CD4-positive, alpha-beta T cell (primary cell): ENCODE results near the gene PKP1. TPM values are rescaled to one million over a fixed set of nuclear protein-coding genes. Genes with fewer than 3 reads are reported as not detected.

ENCODE experiments used
- ATAC-seq: fragments of 200-7000 bp; cut with Tn5 transposase; one replicate; pipeline ENCODE4 v1.10.0; 2022; ENCODE audit warnings: mild to moderate bottlenecking; ENCODE audit not compliant: poor library complexity
- CTCF ChIA-PET: fragments of 350-600 bp; sonication (Branson Sonifier 250); formaldehyde crosslinking; loops from one replicate; lab custom pipeline; 2021; ENCODE audit warnings: antibody characterized with exemption, inconsistent platforms; lab: Charles Lee
- POLR2A ChIA-PET: fragments of 350-600 bp; sonication (Branson Sonifier 250); formaldehyde crosslinking; loops from one replicate; lab custom pipeline; 2021; ENCODE audit warnings: antibody characterized with exemption, inconsistent platforms; lab: Charles Lee
- DNase-seq, 14 experiments: peaks; one replicate each; pipeline ENCODE4 v3.0.0-alpha.2; 2013 to 2020; ENCODE audit warnings: mixed read lengths in 2 of 14
- H3K27ac ChIP-seq, 2 donors: one replicate each; pipeline versions ENCODE4 v1.5.1 to v1.7.0; 2013; ENCODE audit warnings: low read length in 2 of 2, low read depth in 1 of 2, mild to moderate bottlenecking in 1 of 2
- H3K27me3 ChIP-seq, 2 experiments: 1 replicate in 1 of 2; 2 replicates in 1 of 2; pipeline versions ENCODE4 v1.6.1 to v1.7.0; 2013; ENCODE audit warnings: low read length in 2 of 2, control low read depth in 1 of 2, mild to moderate bottlenecking in 1 of 2, moderate library complexity in 1 of 2; ENCODE audit not compliant: insufficient read depth in 2 of 2, control insufficient read depth in 1 of 2
- H3K36me3 ChIP-seq: one replicate; pipeline ENCODE4 v1.6.1; 2013; ENCODE audit warnings: low read length, control low read depth; ENCODE audit not compliant: insufficient read depth
- H3K4me1 ChIP-seq: one replicate; pipeline ENCODE4 v1.6.1; 2013; ENCODE audit warnings: low read length, control low read depth; ENCODE audit not compliant: insufficient read depth
- H3K4me3 ChIP-seq: one replicate; pipeline ENCODE4 v1.5.1; 2013; ENCODE audit warnings: mild to moderate bottlenecking, low read length, moderate library complexity
- H3K9me3 ChIP-seq, 2 experiments: 1 replicate in 1 of 2; 2 replicates in 1 of 2; pipeline versions ENCODE4 v1.6.1 to v1.7.0; 2013; ENCODE audit warnings: low read length in 2 of 2, mild to moderate bottlenecking in 2 of 2, control low read depth in 1 of 2, moderate library complexity in 1 of 2; ENCODE audit not compliant: control insufficient read depth in 1 of 2, insufficient read depth in 1 of 2
- H3K27ac Mint-ChIP-seq: one replicate; pipeline ENCODE4 v1.8.0; 2020; ENCODE audit warnings: mixed read lengths
- H3K27me3 Mint-ChIP-seq: one replicate; pipeline ENCODE4 v1.8.0; 2021; ENCODE audit warnings: mixed read lengths
- H3K36me3 Mint-ChIP-seq: one replicate; pipeline ENCODE4 v1.8.0; 2021; ENCODE audit warnings: low read depth, mixed read lengths
- H3K4me1 Mint-ChIP-seq: one replicate; pipeline ENCODE4 v1.8.0; 2021; ENCODE audit warnings: low read depth, mixed read lengths
- H3K4me3 Mint-ChIP-seq: one replicate; pipeline ENCODE4 v1.8.0; 2020; ENCODE audit warnings: mild to moderate bottlenecking, mixed read lengths
- H3K9me3 Mint-ChIP-seq: one replicate; pipeline ENCODE4 v1.8.0; 2020; ENCODE audit warnings: mixed read lengths
- intact Hi-C, 2 experiments: fragments of 100-400 bp; cut with DNase I in 1 of 2; cut with micrococcal nuclease in 1 of 2; formaldehyde crosslinking; loops; one replicate each; pipeline versions ENCODE4 v1.15.1 to v1.9.0; 2023 to 2025; cut with DNase I, micrococcal nuclease
- total RNA-seq, 174 experiments: library from RNA in 2 of 174; stranded (reverse) in 2 of 174; gene quantifications; one replicate each; pipeline ENCODE4 v1.2.3 and lab custom pipeline; 2021 to 2026
- TF ChIP-seq, protein P1 (sequence below): fragments of 200-600 bp; IDR thresholded peaks from one replicate; pipeline ENCODE4 v1.8.0; 2022; ENCODE audit warnings: antibody characterized with exemption, mild to moderate bottlenecking

PKP1 gene
- total RNA-seq, 2 experiments from 2014 or later = not detected

DNA sequence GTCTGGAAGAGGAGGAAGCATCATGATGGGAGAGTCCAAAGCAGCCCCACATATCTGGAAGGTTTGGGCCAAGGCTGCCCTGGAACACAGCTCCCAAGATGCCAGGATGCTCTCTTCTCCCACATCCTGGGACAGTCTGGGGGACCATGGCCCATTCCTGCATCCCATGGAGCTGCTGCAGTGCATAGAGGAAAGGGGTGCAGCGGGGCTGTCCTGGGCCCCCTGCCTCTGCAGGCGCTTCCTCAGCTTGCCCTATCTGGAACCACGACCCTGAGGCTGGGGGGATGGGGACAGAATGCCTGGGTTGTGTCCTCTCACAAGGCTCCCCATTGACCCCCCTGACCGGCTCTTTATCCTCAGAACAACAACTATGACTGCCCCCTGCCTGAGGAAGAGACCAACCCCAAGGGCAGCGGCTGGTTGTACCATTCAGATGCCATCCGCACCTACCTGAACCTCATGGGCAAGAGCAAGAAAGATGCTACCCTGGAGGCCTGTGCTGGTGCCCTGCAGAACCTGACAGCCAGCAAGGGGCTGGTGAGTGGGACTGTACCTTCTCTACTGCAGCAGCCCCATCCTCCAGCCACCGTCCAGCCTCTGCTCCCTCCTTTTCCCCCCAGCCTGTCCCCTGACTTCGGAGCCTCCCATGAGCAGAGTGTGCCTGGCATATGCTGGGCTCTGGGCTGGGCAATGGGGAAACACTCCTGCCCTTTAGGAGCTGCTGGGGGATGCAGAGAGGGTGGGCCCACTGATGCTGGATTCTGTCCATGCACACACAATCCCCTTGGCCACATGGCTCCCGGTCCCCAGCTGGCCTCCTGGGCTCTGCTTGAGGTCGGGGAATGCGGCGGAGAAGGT, 39.6 kb downstream of the PKP1 start:
- Histone ChIP-seq H3K9me3 (peaks cover 0 to 4% of the 10 kb centered on the region in 2 experiments), H3K4me3 (no peak overlapping the region), H3K27me3 (no peaks in the 10 kb centered on the region), H3K36me3 (no peaks in the 10 kb centered on the region), H3K27ac (no peak overlapping the region), H3K4me1 (no peaks in the 10 kb centered on the region)
- Mint-ChIP-seq H3K36me3 (no peaks in the 10 kb centered on the region), H3K9me3 (no peaks in the 10 kb centered on the region), H3K4me1 (no peaks in the 10 kb centered on the region), H3K27me3 (no peaks in the 10 kb centered on the region), H3K4me3 (no peak overlapping the region), H3K27ac (no peak overlapping the region)
- ChIA-PET POLR2A (no interaction called here), CTCF (no interaction called here)
- ATAC-seq (no peak), DNase-seq (no peak)
- TF ChIP-seq, protein P1, sequence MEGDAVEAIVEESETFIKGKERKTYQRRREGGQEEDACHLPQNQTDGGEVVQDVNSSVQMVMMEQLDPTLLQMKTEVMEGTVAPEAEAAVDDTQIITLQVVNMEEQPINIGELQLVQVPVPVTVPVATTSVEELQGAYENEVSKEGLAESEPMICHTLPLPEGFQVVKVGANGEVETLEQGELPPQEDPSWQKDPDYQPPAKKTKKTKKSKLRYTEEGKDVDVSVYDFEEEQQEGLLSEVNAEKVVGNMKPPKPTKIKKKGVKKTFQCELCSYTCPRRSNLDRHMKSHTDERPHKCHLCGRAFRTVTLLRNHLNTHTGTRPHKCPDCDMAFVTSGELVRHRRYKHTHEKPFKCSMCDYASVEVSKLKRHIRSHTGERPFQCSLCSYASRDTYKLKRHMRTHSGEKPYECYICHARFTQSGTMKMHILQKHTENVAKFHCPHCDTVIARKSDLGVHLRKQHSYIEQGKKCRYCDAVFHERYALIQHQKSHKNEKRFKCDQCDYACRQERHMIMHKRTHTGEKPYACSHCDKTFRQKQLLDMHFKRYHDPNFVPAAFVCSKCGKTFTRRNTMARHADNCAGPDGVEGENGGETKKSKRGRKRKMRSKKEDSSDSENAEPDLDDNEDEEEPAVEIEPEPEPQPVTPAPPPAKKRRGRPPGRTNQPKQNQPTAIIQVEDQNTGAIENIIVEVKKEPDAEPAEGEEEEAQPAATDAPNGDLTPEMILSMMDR = no peak
- intact Hi-C loops = no loop called here

DNA sequence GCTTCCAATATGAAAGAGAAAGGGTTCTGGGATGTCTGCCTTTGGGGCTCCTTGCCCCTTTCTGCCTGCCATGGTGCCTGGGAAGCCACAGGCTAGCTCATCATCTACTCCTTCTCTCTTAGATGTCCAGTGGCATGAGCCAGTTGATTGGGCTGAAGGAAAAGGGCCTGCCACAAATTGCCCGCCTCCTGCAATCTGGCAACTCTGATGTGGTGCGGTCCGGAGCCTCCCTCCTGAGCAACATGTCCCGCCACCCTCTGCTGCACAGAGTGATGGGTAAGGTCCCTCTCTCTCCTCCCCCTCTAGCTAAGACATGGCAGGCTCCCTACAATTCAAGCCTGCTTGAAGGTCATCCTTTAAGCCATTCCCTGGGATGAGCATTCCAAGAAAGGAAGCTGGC, 41.0 kb downstream of the PKP1 start:
- TF ChIP-seq, protein P1 = no peak
- ChIA-PET POLR2A (no interaction called here), CTCF (no interaction called here)
- no peaks in the 10 kb centered on the region for H3K27me3 ChIP-seq
- no peaks in the 10 kb centered on the region for H3K27me3 Mint-ChIP-seq
- no peaks in the 10 kb centered on the region for H3K4me1 Mint-ChIP-seq
- H3K36me3 ChIP-seq = no peaks in the 10 kb centered on the region
- no peaks in the 10 kb centered on the region for H3K4me1 ChIP-seq
- H3K9me3 ChIP-seq = peaks cover 0 to 4% of the 10 kb centered on the region in 2 experiments
- DNase-seq (no peak), ATAC-seq (no peak)
- no peak overlapping the region for H3K4me3 ChIP-seq
- intact Hi-C loops = no loop called here
- no peak overlapping the region for H3K27ac ChIP-seq
- H3K36me3 Mint-ChIP-seq = no peaks in the 10 kb centered on the region
- H3K27ac Mint-ChIP-seq = no peak overlapping the region
- H3K4me3 Mint-ChIP-seq = no peak overlapping the region
- H3K9me3 Mint-ChIP-seq = no peaks in the 10 kb centered on the region

DNA sequence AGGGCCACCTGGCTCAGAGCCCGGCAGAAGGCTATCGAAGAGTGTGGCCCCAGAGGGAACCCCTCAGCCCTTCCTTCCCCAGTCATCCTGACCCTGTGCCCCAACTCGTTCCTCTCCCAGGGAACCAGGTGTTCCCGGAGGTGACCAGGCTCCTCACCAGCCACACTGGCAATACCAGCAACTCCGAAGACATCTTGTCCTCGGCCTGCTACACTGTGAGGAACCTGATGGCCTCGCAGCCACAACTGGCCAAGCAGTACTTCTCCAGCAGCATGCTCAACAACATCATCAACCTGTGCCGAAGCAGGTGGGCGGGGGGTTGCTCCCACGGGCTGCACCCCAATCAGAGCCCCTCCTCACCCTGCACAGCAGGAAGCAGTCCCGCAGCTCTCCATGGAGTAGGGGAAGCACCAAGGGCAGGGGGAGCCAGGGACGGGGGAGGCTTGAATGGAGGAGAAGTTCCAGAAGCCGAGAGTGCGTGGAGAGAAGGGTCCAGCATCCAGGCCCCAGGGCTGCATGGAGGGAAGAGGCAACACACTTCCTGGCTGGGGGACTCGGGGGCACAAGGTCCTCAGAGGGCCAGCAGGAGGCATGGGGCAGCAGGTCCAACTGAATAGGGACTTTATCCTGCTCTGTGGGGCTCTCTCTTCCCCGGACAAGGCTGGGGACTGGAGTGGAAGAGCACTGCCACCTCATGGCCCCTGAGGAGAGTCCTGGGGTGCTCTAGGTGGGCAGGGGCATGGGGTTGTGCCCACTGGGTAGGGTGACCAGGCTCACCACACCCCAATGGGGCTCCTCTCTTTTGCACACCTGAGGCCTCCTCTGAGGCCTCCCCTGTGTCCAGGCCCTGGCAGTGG, 41.7 kb downstream of the PKP1 start:
- Mint-ChIP-seq H3K36me3 (no peaks in the 10 kb centered on the region), H3K4me3 (no peak overlapping the region), H3K9me3 (no peaks in the 10 kb centered on the region), H3K4me1 (no peaks in the 10 kb centered on the region), H3K27ac (no peak overlapping the region), H3K27me3 (no peaks in the 10 kb centered on the region)
- H3K4me3 ChIP-seq = no peak overlapping the region
- intact Hi-C loops = no loop called here
- no peak for ATAC-seq
- ChIA-PET POLR2A (no interaction called here), CTCF (no interaction called here)
- peaks cover 0 to 4% of the 10 kb centered on the region in 2 experiments for H3K9me3 ChIP-seq
- no peaks in the 10 kb centered on the region for H3K4me1 ChIP-seq
- DNase-seq = no peak
- no peaks in the 10 kb centered on the region for H3K27me3 ChIP-seq
- TF ChIP-seq, protein P1 = no peak
- H3K36me3 ChIP-seq = no peaks in the 10 kb centered on the region
- H3K27ac ChIP-seq = no peak overlapping the region
